ENCODE results near the gene C8B.

Gene C8B

GRCh38 chr1:56929492-56929891 lies 36.3 kb downstream of the C8B start:
- DNase-seq, result no peak

DNA sequence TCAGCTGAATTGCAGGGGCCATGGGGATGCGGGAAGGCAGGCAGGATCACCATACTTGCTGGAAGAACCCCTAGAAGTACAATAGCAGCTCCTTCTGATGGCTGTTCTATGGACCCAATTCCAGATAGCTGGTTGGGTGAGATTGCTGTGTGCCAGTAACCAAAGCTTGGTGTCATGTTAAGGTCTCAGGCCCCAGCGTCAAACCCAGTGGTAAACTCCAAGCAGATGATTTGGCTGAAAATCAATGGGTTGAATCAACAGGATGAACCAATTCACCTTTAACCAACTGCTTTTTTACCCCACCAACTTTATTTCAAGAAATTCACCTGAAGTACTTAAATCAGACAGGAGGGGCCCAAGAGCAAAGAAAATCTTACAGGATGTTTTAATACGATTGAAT lies 37.8 kb downstream of the C8B start:
- no peak for DNase-seq

DNA sequence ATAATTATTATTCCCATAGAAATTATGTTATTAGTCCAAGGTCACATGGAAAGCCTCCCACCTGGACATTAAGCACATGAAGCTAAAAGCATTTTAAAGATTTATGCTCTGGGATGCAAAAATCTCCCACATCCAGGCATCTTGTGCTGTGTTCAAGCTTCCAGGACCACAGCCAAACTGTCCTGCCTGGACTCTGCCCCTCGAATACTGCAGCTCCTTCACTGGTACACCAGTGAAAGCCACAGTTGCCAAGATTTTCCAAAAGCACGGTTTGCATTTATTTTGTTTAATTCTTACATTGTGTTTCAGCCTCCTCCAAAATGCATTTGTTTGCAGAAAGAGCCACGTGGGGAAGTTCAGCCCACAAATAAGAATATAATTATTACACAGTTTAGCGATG lies 38.6 kb downstream of the C8B start:
- DNase-seq, result no peak

DNA sequence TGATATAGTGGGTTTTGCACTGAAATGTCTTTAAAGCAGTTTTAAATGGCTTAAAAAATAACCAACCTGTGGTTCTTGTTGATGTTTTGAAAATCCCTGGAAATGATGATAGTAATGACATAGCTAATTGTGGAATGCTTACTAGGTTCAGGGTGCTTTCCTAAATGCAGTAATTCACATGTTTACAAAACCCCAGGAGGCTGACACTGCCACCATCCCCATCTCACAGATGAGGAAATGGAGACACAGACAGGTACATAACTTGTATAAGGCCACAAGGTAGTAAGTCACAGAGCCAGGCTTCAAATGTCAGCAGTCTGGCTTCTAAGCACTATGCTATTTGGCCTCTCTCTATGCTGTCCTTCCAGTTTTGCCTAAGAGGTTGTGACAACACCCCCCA lies 40.6 kb downstream of the C8B start:
- DNase-seq, result no peak

- no peak for DNase-seq
Observed at GRCh38 chr1:56924116-56924515, 41.7 kb downstream of the C8B start.

DNA sequence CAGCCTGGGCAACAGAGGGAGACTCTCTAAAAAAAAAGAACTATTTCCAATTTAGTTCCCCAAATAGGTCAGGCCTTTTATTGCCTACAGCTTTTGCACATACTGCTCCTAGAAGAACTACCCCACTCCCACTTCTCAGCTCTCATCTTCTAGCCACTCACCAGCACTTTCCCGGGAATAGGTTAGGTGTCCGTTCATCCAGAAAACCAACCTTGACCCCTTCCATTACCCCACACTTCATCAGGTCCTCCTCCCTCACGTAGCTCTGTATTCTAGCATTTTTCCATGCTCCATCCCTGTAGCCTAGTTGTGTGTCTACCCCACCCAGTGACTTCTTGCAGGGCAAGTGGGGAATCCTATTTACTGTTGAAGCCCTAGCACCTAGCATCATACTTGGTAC lies 42.6 kb downstream of the C8B start:
- no peak for DNase-seq

DNA sequence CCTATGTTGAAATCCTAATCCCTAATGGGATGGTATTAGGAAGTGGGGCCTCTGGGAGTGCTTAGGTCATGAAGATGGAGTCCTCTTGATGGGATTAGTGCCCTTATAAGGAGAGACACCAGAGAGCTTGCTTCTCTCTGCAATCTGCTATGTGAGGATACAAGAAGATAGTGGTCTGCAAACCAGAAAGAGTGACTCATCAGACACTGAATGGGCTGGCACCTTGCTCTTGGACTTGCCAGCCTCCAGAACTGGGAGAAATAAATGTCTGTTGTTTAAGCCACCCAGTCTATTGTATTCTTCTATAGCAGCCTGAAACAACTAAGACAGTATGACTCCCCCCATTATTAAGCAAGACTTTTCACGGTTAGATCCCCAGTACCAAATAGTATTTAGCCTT lies 43.3 kb downstream of the C8B start:
- no peak for DNase-seq

DNA sequence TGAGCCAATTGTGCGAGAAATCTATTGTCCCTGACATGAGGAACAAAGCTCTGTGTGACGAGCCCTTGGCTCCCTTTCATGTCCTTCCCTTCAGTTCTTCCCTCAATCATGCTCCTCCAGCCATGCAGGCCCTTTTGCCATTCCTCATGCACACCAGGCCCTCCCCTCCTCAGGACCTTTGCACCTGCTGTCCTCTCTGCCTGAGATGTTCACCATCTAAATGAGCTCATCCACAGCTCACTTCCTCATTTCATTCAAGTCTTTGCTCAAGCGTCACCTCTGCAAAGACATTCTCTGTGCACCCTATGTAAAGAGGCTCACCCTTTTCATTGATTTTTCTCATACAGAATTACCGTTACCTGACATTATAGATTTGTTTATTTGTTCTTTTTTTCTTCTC lies 43.7 kb downstream of the C8B start:
- DNase-seq, result no peak

GRCh38 chr1:56921479-56921878 lies 44.3 kb downstream of the C8B start:
- DNase-seq, result no peak

GRCh38 chr1:56920591-56921001 lies 45.2 kb downstream of the C8B start:
- no peak for DNase-seq

DNA sequence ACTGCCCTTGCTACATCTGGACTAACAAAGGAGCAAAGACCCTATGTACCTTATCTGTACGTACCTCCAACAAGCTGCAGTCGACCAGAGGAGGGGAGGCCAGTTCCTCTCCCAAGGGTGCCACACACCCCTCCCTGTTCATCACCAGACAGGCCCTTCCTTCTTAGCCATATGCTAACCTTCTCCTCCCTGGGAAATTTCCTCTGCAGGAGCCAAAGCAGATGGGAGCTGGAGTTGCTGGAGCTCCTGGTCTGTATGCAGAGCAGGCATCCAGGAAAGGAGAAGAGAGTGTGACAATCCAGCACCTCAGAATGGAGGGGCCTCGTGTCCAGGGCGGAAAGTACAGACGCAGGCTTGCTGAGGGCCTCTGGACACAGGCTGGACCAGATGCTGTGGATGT lies 48.5 kb downstream of the C8B start:
- peak in 1 of 14 donors; percentile 50 for DNase-seq

DNA sequence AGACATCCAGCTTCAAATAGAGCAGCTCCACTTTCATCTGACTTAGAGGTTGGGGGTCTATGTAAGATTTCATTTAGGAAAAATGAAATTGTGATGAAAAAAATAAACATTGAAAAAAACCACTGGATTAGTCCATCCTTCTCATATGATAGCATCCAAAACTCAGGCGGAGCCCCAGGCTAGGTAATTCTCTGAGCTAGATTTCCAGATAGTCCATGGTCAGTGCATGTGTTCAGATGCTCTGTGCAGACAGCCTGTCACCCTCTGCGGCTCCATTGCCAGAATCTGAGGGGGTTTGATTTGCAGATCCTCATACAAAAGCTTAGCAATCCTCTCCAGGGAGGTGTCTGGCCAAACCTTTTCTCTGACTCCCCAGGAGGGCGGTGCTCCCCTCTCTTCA lies 49.2 kb downstream of the C8B start:
- DNase-seq, result no peak

DNA sequence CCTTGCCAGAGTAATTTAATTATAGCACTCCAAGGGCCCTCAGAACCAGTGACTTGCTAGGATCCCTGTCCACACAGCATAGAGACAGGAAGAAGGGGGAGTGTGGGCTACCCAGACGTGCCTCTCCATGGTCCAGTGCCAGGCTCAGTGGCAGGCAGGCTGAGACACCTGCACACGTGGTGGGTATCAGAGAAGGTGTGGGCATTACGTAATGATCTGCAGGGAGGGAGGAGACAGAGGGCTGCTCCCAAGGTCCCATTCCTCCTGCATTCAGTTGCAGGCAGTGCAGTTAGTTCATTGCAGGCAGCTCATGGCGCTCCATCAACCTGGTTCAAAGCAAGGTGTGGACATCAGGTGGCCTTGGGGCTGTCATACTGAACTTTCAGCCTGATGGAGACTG lies 49.9 kb downstream of the C8B start:
- DNase-seq, result no peak

GRCh38 chr1:56912325-56912724 lies 53.5 kb downstream of the C8B start:
- no peak for DNase-seq

GRCh38 chr1:56911098-56911938 lies 54.5 kb downstream of the C8B start:
- DNase-seq, result no peak

DNA sequence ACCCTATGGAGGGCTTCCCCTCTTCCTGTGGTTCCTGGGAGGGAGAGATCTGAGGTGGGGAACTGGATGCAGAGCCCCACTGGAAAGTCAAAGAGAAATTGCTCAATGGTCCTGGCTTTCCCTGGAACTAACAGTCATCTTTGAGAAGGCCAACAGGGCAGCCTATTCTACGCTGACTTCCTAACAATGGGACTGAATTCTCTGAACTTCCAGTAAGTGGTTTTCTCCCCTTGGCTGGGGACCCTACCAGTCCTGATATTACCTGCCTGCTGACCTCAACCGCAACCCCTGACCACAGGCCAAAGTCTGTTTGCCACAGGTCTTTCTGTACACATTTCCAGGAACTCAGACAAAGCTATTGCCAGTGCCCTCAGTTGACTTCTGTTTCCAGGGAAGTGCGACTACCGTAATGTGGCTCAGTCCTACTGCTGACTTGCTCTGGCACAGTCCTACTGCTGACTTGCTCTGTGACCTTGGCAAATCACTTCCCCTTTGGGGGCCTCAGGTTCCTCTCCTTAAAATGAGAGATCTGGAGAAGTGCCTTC lies 55.3 kb downstream of the C8B start:
- peak in 1 of 14 donors; percentile 10 for DNase-seq

DNA sequence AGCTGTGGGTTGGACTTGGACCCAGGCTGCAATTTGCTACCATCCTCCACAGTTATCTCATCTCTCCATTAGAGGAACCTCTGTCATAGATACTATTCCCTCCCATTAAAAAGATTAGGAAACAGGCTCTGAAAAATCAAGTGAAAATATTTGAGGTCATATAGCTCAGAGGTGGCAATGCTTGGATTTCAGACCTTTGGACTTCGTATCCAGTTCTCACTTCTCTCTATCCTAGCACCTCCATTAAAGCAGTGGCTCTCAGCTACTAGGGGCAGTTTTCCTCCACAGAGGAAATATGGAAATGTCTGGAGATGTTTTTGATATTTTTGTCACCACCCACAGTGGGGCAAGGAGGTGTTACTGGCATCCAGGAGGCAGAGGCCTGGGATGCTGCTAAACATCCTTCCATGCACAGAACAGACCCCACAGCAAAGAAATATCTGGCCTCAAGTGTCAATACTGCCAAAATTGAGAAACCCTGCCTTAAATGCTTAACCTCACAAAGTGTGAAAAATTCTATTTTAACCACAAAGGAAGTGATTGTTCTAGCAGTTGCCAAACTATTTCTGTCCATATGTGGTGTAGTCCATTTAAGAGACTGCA lies 57.1 kb downstream of the C8B start:
- DNase-seq, result no peak

GRCh38 chr1:56905667-56906066 lies 60.1 kb downstream of the C8B start:
- no peak for DNase-seq

DNA sequence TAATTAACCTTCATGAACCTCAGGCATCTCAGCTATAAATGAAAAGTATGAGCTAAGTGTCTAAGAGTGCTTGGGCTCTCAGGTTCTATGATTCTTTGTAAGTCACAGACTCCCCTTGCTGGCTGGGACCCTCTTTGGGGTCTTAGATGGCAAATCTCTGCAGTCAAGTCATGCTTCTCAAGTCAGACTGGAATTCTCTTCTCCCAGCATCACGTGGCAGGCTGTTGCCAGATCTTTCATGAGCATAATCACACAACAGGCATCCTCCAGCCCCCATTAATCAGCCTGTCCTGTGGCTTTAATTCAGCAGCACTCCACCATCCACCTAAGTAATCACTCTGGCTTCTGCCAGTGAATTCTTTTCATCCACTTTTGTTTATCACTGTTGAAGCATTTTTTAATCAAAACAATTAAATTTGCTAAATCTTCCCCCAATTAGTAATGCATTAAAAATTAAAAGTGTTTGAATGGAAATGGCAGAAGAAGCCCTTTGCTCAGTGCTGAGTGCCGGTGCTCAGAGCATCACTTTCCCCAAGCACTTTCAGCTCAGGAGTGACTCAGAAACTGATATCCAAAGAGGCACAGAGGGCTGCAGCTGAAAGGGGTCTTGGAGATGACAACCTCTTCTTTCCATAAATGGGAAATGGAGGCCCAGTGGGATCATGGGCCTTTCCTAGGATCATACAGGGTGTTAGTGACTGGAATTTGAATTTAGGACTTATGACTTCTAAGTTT lies 61.0 kb downstream of the C8B start:
- DNase-seq, result no peak

DNA sequence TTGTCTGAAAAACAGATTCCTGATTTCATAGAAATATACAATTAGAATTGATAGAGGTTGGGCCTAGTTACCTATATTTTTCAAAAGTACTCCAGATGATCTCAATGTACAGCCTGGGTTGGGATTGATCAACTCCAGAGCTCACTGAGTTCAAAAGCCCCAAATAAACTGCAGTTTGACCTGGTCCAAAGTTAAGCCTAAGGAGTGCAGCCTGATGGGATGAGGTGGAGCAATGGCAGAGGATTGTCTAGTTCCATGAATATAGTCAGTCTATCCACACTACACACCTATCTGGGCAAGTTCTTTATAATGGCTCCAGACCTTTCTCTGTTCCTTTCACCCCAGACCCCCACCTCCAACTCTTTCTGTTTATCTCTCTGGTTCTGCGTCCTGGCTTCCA lies 62.0 kb downstream of the C8B start:
- no peak for DNase-seq

DNA sequence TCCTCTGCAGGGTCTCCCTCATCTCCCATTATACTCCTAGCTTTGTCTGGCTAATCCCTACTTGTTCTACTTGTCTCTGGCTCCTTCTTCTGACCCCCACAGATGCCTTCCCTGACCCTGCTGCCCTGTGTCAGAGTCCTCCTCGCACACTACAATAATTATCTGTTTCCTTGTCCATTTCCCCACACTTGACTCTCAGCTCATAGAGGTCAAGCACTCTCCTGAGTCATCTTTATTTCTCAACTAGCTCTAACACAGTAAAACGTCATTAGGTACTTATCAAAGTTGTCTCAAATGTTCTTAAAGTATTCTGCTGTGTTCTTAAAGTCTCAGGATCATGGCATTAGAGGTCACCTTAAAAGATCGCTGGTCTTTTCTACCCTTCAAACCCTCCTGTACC lies 64.1 kb downstream of the C8B start:
- DNase-seq, result no peak

GRCh38 chr1:56898879-56899278 lies 66.9 kb downstream of the C8B start:
- DNase-seq, result no peak

DNA sequence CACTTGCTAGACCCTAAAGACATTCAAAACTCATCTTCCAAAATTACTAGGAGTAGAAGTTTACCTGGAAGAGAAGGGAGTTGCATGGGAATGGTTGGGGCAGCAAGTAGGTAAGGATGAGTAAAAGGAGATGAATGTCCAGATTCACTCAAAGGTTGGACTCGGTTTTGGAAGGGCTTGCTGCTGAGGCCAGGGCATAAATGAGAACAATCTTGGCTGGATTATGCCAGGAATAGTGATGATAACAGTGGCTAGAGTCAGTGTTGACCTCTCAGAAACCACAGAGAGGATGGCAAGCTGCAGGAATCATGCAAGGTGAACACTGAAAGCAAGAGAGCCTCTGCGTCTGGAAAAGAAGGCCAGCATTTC lies 67.8 kb downstream of the C8B start:
- DNase-seq, result no peak

Measured in C1 segment of cervical spinal cord (tissue), 14 donors.